Measurements from ENCODE around the gene FZR1.
"Not testable (repeated sequence)": the region's sequence is repeated elsewhere in the genome, so short reads cannot be mapped to it uniquely, and the experiment has no call there.

FZR1 gene

DNA sequence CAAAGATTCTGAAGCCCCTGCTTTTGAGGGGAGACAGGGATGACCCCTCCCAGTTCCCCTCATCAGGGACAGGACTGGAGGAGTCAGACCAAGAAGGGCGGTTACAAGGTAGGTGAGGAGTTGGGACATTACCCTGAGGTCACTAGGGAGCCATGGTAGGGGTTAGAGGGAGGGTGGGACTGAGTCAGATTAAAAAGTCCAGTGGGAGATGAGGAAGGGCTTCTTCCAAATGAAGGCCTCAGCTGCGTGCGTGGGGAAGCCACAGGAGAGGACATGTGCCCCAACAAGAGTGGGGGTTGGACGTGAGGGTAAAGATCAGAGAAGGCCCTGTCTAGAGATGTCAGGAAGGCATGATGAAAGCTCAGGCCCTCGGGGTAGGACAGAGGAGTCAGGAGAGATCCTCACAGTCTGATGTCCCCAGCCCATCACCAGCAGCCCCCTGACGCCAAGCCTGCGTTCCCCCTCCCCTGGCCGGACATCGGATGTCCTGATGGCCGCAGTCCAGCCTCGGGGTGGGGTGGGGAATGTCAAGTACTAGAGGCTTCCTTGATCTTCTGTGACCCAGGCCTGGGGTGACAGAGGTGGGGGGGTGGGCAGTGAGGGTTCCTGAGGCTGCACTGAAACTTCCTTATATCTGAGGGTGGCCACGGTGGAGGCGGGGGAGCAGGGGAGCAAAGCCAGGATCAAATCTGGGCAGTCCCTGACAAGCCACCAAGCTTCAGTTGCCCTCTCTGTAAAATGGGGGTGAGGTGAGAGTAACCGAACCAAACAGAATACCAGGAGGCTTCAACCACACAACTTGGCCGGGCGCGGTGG, 57.8 kb downstream of the FZR1 start:
- in situ Hi-C loops (cut with MboI; ENCODE audit: low sequenced_read_pairs): no loop called here

DNA sequence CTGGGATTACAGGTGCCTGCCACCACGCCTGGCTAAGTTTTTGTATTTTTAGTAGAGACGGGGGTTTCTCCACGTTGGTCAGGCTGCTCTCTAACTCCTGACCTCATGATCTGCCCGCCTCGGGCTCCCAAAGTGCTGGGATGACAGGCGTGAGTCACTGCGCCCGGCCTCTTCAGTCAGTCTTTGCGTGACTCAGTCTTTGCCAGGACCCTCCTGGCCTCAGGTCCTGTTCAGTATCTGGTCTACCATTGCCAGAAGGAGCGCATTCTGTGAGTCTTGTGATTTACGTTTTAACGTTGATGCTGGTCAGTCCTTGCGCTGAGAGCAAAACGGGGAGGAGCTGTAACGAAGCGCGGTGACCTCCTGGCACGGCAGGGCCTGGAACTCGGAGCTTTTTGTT, 59.0 kb downstream of the FZR1 start:
- in situ Hi-C loops (cut with MboI; ENCODE audit: low sequenced_read_pairs): no loop called here

DNA sequence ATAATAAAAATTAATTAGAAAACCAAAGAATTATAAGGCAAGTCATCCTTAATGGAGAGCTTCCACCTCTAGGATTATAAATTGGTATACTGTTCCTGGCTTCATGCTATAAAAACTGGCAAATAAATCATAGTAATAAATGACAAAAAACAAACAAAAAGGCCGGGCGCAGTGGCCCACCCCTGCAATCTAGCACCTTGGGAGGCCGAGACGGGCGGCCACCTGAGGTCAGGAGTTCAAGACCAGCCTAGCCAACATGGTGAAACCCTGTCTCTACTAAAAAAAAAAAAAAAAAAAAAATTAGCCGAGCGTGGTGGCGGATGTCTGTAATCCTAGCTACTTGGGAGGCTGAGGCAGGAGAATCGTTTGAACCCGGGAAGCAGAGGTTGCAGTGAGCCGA, 63.9 kb downstream of the FZR1 start:
- in situ Hi-C loops (cut with MboI; ENCODE audit: low sequenced_read_pairs): not testable (repeated sequence)

DNA sequence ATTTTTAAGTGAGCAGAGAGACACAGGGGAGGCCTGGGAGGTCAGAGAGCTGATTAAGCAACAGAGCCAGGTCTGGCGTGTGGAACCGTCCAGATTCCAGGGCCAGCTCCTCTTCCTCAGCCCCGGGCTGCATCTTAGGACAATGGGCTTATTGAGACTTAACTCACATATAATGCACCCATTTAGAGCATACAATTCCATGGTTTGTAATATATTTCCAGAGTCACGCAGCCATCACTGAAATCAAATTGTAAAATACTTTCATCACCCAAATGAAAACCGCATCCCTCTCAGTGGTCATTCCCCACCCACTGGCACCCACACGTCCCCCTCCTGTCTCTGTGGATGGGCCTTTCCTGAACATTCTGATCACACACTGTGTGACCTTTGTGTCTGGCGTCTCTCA, 64.5 kb downstream of the FZR1 start:
- in situ Hi-C loops (cut with MboI; ENCODE audit: low sequenced_read_pairs): no loop called here

DNA sequence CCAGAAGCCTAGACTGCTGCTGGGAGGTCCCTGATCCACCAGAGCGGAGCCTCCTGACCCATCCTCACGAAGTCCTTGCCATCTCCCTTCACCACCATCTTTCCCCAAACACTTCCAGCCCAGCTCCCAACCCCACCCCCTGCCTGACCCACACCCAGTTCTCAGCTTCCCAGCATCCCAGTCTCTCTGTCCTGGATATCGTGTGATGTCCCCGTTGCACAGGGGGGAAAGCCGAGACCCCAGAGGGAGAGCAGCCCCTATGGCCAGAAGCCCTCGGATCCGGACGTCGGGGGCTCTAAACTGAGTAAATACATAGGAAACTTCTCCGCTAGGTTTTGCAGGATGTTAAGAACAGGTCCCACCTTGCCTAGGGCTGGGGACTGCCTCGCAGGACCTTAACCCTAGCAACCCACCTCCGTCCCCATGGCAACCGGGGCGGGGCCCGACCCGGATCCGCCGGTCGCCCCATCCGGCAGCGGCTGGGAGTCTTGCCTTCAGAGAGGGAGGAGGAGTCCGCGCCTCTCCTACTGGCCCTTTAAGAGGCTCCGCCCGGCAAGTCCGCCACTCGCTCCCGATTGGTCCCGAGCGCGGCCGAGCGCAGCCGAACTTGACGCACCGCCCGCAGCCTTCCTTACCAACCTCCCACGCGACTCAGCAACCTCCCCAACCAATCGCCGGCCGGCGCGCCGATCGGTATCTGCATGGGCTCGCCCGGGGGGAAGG, 66.2 kb downstream of the FZR1 start:
- in situ Hi-C loops (cut with MboI; ENCODE audit: low sequenced_read_pairs): no loop called here

DNA sequence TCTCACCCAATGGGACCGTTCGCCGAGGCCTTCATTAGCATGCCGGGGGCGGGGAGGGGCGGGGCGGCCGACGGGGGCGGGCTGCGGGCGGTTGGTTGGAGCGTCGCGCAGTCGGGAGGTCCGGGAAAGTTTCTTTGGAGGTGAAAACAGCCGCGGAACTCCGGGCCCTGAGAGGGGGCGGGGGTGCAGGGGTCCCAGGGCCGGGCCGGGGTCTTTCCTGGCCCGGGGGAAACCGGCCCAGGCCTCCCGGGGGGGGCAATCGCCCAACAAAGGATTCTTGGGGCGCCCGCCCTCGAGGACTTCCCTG, 66.7 kb downstream of the FZR1 start, which contains the start of gene HMG20B:
Gene HMG20B (plus strand): TSS at position 90 of the 307 bp plus-strand sequence. CDS start 366 bp downstream, outside the sequence.
- in situ Hi-C loops (cut with MboI; ENCODE audit: low sequenced_read_pairs): no loop called here

DNA sequence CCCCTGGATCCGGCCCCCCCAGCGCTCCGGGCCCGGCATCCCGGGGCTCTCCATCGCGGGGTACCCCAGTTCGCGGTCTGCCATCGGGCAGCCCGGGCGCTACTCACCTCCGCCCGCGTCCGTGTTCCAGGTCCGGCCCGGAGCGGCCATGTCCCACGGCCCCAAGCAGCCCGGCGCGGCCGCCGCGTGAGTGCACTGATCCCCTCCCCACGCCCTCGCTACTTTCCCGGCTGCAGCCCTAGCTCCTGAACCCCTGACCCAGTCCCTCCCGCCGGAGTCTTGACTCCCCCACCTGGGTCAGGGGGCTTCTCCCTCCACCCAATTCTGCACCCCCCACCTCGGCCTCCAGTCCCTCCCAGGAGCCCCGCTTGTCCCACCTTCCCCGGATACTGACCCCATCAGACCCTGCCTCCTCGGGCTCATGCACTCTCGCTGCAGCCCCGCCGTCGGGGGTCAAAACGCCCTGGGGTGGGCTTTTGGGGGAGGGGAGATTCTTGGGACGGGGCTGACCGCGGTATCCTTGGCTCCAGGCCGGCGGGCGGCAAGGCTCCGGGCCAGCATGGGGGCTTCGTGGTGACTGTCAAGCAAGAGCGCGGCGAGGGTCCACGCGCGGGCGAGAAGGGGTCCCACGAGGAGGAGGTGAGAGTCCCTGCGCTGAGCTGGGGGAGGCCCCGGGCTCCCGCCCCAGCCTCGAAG, 67.2 kb downstream of the FZR1 start:
- in situ Hi-C loops (cut with MboI; ENCODE audit: low sequenced_read_pairs): no loop called here

DNA sequence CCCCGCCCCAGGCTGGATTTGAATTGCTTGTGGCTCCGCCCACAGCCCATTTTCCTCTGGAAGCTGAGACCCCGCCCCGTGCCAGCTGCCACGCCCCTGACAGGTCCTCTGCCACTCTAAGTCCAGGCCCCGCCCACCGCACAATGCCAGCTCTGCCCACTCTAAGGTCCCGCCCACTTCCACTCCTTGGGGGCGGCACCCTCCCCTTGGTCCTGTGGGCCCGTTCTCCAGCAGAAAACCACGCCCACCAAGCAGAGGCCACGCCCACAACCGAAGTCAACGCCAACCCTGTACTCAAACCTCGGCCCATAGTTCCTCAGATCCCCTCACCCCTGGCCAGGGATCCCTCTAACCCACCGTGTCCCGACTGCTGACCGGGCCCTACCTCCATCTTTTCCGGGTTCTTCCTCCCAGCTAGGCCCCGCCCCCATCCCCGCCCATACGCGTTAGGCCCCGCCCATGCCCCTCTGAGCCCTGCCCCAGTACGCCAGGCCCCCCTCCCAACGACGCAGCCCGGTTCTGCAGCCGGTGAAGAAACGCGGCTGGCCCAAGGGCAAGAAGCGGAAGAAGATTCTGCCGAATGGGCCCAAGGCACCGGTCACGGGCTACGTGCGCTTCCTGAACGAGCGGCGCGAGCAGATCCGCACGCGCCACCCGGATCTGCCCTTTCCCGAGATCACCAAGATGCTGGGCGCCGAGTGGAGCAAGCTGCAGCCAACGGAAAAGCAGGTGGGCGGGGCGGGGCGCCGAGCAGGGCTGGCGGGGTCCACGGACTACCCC, 67.9 kb downstream of the FZR1 start:
- in situ Hi-C loops (cut with MboI; ENCODE audit: low sequenced_read_pairs): no loop called here

DNA sequence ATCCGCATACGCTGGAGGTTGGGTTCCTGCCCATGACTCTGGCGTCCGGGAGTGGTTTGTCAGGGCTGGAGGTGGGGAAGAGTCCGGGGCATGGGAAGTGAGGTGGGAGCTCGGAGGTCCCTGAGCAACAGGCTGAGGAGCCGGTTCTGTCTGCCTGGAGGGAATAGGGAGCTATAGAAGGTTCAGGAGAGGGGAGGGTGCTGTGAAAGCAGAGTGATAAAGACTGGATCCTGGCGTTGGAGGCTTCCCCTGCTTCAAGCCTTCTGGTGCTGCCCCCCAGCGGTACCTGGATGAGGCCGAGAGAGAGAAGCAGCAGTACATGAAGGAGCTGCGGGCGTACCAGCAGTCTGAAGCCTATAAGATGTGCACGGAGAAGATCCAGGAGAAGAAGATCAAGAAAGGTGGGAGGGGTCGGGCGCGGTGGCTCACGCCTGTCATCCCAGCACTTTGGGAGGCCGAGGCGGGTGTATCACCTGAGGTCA, 69.2 kb downstream of the FZR1 start:
- in situ Hi-C loops (cut with MboI; ENCODE audit: low sequenced_read_pairs): no loop called here

DNA sequence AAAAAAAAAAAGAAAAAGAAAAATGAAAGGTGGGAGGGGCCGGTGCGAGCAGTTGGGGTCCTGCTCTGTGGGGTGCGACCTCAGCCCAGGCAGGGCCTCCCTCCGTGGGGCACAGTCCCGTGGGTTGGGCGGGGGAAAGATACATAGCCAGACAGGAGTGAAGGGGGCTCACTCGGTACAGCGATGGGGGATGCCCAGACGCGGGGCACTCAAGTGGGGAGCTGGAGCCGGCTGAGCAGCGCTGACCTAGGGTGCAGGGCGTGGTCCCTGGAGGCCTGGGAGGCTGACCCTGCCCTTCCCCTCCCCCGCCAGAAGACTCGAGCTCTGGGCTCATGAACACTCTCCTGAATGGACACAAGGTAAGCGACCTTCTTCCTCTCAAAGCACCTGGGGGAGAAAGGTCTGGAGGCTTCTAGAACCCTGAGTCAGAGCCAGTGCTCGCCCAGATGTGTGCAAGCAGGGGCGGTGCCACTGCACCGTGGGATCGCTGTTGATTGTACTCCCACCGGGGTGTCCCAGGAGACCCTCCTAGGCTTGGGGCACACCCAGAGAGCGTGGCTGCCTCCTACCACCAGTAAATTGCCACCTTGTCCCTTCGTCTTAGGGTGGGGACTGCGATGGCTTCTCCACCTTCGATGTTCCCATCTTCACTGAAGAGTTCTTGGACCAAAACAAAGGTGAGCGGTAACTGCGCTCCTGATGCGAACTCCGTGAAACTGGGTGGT, 70.0 kb downstream of the FZR1 start:
- in situ Hi-C loops (cut with MboI; ENCODE audit: low sequenced_read_pairs): no loop called here

DNA sequence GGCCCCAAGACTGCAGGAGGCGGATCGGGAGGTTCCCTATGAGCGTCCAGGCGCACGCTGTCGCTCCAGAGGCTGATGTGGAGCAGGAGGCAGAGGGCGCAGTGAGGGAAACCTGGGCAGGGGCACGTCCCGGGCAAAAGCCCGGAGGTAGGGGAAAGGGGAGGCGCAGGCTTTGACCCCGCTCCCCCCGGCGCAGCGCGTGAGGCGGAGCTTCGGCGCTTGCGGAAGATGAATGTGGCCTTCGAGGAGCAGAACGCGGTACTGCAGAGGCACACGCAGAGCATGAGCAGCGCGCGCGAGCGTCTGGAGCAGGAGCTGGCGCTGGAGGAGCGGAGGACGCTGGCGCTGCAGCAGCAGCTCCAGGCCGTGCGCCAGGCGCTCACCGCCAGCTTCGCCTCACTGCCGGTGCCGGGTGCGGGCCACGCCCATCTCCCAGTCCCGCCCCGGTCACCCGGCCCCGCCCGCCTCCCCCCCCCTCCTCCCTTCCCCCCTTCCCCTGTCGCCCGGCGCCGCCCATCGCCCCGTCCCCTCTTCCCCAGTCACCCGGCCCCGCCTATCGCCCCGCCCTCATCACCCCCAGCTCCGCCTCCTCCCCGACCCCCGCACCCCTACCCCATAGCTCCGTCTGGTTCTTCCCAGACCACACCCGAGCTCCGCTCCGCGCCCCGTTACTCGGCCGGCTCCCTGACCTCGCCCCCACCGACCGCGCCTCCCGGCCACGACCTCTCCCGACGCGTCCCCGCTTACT, 70.8 kb downstream of the FZR1 start:
- in situ Hi-C loops (cut with MboI; ENCODE audit: low sequenced_read_pairs): no loop called here

DNA sequence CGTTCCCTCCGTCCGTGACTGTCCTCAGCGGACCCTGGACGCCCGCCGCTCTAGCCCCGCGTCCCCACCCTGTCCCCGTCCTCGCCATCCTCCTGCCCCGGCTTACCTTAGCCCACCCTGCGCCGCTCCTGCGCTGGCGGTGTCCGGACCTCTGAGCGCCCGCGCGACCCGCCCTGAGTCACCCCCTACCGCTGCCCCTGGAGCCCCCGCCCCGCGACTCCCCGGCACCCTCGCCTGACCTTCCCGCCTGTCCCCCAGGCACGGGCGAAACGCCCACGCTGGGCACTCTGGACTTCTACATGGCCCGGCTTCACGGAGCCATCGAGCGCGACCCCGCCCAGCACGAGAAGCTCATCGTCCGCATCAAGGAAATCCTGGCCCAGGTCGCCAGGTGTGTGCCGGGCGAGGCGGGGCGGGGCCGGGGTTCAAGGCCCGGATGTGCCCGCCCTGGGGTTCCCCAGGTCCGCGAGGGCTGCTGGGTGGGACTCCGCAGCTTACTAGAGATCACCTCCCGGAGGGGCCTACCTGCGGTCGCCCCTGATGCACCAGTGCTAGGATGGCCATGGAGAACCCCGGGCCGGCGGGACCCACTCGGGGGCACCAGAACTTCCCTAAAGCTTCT, 71.7 kb downstream of the FZR1 start:
- in situ Hi-C loops (cut with MboI; ENCODE audit: low sequenced_read_pairs): no loop called here

DNA sequence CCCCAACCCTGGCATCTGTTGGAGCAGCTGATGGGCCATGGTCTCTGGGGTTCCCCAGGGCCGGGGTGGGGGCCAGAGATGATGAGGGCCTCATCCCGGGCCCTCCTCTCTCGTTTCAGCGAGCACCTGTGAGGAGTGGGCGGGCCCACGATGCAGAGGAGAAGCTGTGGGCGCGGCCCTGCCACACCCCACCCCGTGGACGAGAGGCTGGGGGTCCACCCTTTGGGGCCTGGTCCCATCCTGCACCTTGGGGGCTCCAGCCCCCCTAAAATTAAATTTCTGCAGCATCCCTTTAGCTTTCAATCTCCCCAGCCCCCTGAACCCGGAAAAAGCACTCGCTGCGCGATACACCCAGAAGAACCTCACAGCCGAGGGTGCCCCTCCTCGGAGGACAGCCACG, 72.3 kb downstream of the FZR1 start:
- in situ Hi-C loops (cut with MboI; ENCODE audit: low sequenced_read_pairs): no loop called here

DNA sequence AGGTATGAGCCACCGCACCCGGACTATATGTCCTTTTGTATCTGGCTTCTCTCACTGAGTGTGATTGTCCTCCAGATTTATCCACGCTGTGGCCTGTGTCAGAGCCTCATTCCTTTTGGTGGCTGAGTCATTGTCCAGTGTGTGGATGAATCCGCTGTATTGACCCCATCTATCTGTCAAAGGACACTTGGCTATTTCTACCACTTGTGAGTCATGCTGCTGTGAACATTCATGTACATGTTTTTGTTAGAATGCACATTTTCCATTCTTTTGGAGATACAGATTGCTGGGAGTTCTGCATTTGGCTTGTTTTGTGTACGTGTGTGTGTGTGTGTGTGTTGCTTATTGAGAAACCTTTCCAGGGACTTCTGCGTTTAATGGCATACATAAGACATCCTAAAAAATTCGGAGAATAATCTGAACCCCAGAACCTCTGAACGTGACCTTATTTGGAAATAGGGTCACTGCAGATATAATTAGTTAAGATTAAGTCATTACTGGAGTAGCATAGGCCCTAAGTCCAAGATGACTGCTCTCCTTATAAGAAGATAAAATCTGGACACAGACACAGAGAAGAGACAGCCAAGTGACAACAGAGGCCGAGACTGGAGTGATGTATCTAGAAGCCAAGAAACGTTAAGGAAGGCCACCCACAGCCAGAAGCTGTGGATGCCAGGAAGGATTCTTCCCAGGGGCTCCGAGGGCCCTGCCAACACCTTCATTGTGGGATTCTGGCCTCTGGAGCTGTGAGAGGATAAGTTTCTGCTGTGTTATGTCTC, 74.2 kb downstream of the FZR1 start:
- in situ Hi-C loops (cut with MboI; ENCODE audit: low sequenced_read_pairs): no loop called here

DNA sequence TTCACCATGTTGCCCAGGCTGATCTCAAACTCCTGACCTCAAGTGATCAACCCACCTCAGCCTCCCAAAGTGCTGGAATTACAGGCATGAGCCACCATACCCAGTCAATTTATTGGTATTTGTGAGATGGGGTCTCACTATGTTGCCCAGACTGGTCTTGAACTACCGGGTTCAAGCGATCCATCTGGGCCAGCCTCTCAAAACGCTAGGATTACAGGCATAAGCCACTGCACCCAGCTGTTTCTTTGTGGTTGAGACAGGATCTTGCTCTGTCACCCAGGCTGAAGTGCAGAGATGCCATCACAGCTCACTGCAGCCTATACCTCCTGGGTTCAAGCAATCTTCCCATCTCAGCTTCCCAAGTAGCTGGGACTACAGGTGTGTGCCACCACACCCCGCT, 75.7 kb downstream of the FZR1 start:
- in situ Hi-C loops (cut with MboI; ENCODE audit: low sequenced_read_pairs): not testable (repeated sequence)

DNA sequence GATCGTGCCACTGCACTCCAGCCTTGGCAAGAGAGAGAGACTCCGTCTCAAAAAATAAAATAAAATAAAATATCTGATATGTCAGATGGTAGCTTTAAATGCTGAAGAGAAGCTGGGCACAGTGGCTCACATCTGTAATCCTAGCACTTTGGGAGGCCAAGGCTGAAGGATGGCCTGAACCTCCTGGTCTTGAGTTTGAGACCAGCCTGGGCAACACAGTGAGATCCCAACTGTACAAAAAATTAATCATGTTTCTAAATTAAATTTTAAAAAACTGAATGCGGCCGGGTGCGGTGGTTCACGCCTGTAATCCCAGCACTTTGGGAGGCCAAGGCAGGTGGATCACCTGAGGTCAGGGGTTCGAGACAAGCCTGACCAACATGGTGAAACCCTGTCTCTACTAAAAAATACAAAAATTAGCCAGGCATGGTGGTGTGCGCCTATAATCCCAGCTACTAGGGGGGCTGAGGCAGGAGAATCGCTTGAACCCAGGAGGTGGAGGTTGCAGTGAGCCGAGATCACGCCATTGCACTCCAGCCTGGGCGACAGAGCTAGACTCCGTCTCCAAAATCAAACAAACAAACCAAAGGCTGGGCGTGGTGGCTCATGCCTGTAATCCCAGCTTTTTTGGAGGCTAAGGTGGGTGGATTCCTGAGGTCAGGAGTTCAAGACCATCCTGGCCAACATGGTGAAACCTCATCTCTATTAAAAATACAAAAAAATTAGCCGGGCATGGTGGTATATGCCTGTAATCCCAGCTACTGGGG, 78.1 kb downstream of the FZR1 start:
- in situ Hi-C loops (cut with MboI; ENCODE audit: low sequenced_read_pairs): not testable (repeated sequence)

DNA sequence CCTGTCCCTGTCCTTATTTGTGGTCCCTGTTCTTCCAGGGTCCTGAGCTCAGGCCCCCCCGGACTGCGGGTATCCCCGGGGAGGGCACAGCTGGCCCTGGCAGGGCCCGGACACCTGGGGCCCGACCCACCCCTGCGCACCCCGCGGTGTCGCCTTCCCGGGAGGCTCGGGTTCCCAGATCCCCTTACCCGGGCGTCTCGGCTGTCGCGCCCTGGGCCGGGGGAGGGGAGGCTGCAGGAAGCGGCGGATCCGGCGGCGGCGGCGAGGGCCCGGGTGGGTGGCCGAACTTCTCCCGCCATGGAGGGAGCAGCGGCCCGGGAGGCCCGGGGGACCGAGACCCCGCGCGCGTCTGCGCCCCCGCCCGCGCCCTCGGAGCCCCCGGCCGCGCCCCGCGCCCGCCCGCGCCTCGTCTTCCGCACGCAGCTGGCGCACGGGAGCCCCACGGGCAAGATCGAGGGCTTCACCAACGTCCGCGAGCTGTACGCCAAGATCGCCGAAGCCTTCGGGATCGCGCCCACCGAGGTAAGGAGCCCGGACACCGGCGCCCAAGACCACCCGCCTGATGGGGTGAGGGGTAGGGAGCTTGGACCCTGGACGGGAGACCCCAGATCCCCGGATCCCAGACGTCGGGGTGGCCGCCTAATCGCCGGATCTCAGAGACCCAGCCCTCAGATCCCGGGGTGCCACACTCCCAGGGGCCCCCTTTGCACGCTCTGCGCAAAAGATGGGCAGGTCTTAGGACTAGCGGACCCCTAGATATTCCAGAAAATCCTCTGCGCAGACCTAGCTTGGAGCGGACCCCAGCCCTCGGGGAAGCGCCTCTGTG, 79.4 kb downstream of the FZR1 start, which contains the start of gene GIPC3:
Gene GIPC3 (plus strand): TSS at position 178 of the 826 bp plus-strand sequence. CDS start 120 bp downstream, at position 298.
- in situ Hi-C loops (cut with MboI; ENCODE audit: low sequenced_read_pairs): no loop called here

Data from HL-60/S4 (cell line).